DOHH2 (cell line): ENCODE measurements around the gene MYH7B.

ENCODE experiments used
- H3F3A ChIP-seq: fragments of 200-600 bp; sonication (generic), shearing (Covaris generic); 2 replicates; pipeline ENCODE4 v1.6.0; 2016; ENCODE audit warnings: antibody characterized with exemption, mild to moderate bottlenecking; ENCODE audit not compliant: control insufficient read depth, insufficient read depth
- H3K27ac ChIP-seq: fragments of 200-600 bp; sonication (generic); 2 replicates; pipeline ENCODE4 v1.5.1; 2014; ENCODE audit warnings: low read depth, mild to moderate bottlenecking, low read length, moderate library complexity
- H3K27me3 ChIP-seq: fragments of 200-600 bp; sonication (generic); 2 replicates; pipeline ENCODE4 v1.6.1; 2014; ENCODE audit warnings: mild to moderate bottlenecking, low read length, mixed read lengths; ENCODE audit not compliant: control insufficient read depth
- H3K36me3 ChIP-seq: fragments of 200-600 bp; sonication (generic); 2 replicates; pipeline ENCODE4 v1.6.1; 2014; ENCODE audit warnings: mild to moderate bottlenecking, low read length, moderate library complexity, mixed read lengths; ENCODE audit not compliant: control insufficient read depth
- H3K4me1 ChIP-seq: fragments of 200-600 bp; sonication (generic); 2 replicates; pipeline ENCODE4 v1.6.1; 2014; ENCODE audit warnings: mild to moderate bottlenecking, low read length, mixed read lengths; ENCODE audit not compliant: control insufficient read depth
- H3K4me2 ChIP-seq: fragments of 200-600 bp; sonication (generic); 2 replicates; pipeline ENCODE4 v1.6.0; 2014; ENCODE audit warnings: mild to moderate bottlenecking, low read length, moderate library complexity
- H3K4me3 ChIP-seq: fragments of 200-600 bp; sonication (generic); 2 replicates; pipeline ENCODE4 v1.5.1; 2014; ENCODE audit warnings: mild to moderate bottlenecking, low read length, mixed read lengths
- H3K79me2 ChIP-seq: fragments of 200-600 bp; sonication (generic); 2 replicates; pipeline ENCODE4 v1.6.1; 2014; ENCODE audit warnings: mild to moderate bottlenecking, low read length, mixed read lengths; ENCODE audit not compliant: control insufficient read depth
- H3K9me2 ChIP-seq: fragments of 200-600 bp; sonication (generic); replicated peaks from 2 replicates; pipeline ENCODE4 v1.6.1; 2014; ENCODE audit warnings: mild to moderate bottlenecking, low read length, mixed read lengths; ENCODE audit not compliant: control insufficient read depth
- H3K9me3 ChIP-seq: fragments of 200-600 bp; sonication (generic); 2 replicates; pipeline ENCODE4 v1.6.1; 2014; ENCODE audit warnings: antibody characterized with exemption, low read length, mixed read lengths; ENCODE audit not compliant: control insufficient read depth, insufficient read depth
- H4K20me1 ChIP-seq: fragments of 200-600 bp; sonication (generic); 2 replicates; pipeline ENCODE4 v1.6.0; 2014; ENCODE audit warnings: low read depth, mild to moderate bottlenecking, antibody characterized with exemption, low read length, moderate library complexity; ENCODE audit not compliant: control insufficient read depth, insufficient read depth
- EZH2phosphoT487 ChIP-seq: fragments of 200-600 bp; sonication (generic); IDR thresholded peaks from 2 replicates; pipeline ENCODE4 v1.6.1; 2017; ENCODE audit warnings: borderline replicate concordance, mild to moderate bottlenecking, antibody characterized with exemption, low read length, moderate library complexity, mixed read lengths
- TF ChIP-seq, protein P1 (sequence below): fragments of 200-600 bp; sonication (generic); IDR thresholded peaks from one replicate; pipeline ENCODE4 v1.5.1; 2014; ENCODE audit warnings: antibody characterized with exemption, mild to moderate bottlenecking, low read depth, low read length; ENCODE audit not compliant: poor library complexity, severe bottlenecking

MYH7B gene

DNA sequence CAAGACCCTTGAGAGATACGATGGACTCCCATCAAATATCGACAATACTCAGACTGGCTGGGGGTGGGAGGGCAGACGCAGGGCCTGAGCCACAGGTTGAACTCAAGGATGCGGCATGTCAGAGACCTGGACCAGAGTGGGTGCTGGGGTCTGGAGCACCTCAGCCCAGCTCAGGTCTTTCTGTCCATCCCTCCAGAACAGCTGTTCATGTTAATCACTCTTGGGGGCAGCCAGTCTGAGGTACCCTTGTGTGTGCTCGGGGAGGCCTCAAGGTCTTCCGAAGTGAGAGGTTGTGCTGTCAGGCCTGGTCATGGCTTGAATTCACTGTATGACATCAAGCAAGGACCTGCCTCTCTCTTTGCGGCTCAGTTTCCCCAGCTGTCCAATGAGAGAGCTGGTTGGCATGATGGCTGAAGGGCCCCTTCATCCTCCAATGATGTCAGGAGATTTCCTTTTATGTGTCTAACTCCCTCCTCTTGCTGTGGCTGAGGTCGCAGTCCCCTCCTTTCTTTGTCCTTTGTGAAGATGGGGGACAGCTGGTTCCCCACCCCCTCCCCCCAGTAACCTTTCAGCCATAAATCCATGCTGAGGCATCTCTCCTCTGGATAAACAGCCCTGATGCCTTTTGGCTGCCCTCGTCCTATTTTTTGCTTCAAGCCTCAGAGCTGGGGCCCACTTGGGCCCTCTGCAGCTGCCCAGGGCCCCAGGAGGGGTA lies 15.3 kb downstream of the MYH7B start:
- TF ChIP-seq, protein P1, sequence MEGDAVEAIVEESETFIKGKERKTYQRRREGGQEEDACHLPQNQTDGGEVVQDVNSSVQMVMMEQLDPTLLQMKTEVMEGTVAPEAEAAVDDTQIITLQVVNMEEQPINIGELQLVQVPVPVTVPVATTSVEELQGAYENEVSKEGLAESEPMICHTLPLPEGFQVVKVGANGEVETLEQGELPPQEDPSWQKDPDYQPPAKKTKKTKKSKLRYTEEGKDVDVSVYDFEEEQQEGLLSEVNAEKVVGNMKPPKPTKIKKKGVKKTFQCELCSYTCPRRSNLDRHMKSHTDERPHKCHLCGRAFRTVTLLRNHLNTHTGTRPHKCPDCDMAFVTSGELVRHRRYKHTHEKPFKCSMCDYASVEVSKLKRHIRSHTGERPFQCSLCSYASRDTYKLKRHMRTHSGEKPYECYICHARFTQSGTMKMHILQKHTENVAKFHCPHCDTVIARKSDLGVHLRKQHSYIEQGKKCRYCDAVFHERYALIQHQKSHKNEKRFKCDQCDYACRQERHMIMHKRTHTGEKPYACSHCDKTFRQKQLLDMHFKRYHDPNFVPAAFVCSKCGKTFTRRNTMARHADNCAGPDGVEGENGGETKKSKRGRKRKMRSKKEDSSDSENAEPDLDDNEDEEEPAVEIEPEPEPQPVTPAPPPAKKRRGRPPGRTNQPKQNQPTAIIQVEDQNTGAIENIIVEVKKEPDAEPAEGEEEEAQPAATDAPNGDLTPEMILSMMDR = no peak
- TF ChIP-seq EZH2phosphoT487 = no peak
- Histone ChIP-seq H3K9me3 (no peaks in the 10 kb centered on the region), H3K4me3 (no peak overlapping the region), H3K79me2 (no peaks in the 10 kb centered on the region), H3K27ac (no peak overlapping the region), H3K9me2 (no peaks in the 10 kb centered on the region), H3K4me2 (no peak overlapping the region), H3F3A (no peaks in the 10 kb centered on the region), H3K4me1 (no peaks in the 10 kb centered on the region), H3K27me3 (no peaks in the 10 kb centered on the region), H4K20me1 (no peaks in the 10 kb centered on the region), H3K36me3 (no peaks in the 10 kb centered on the region)

DNA sequence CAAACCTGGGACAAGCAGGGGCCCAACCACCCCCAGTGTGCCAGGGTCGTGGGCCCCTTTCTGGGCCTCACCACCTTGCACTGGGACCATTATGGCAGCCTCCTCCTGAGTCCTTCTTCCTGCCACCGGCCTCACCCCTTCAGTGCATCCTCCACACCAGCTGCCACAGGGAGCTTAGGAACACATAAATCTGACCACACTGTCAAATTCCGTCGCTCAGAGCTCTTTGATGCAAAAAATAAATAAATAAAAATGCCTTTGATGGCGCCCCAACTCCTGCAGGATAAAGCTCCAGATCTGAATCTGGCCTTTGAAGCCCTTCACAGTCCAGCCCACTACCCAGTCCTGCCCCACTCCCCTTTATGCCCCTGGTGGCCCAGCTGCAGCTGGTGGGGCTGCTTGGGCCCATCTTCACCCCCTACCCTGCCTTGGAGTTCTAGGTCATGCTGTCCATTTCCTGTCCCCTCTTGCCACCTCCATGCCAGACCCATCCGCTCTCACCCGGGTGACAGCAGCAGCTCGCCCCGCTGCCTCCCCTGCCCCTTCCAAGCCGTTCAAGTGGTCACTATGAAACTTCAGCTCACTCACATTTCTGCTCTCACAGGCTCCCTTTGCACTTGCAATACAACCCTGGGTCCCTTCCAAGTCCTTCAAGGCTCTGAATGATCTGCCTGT lies 16.0 kb downstream of the MYH7B start:
- Histone ChIP-seq H4K20me1 (no peaks in the 10 kb centered on the region), H3K27me3 (no peaks in the 10 kb centered on the region), H3K4me3 (no peak overlapping the region), H3K4me2 (no peak overlapping the region), H3K9me3 (no peaks in the 10 kb centered on the region), H3K4me1 (no peaks in the 10 kb centered on the region), H3K9me2 (no peaks in the 10 kb centered on the region), H3F3A (no peaks in the 10 kb centered on the region), H3K36me3 (no peaks in the 10 kb centered on the region), H3K79me2 (no peaks in the 10 kb centered on the region), H3K27ac (no peak overlapping the region)
- no peak for TF ChIP-seq EZH2phosphoT487
- TF ChIP-seq, protein P1 = no peak

DNA sequence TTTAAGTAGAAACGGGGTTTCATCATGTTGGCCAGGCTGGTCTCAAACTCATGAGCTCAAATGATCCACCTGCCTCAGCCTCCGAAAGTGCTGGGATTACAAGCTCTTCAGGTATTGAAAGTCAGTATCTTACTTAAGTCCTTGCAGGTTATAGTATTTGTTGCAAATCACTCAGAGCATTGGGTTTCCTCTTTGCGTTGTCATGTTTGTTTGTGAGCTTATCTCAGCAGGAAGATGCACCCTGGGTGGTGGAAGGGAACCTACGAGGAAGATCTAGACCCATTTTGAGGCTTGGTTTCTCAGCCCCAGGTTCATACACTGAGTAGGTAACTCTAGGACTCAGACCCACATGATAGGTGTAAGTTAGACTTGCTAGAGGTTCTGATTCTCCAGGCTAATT lies 18.6 kb downstream of the MYH7B start:
- H3K9me2 ChIP-seq = no peaks in the 10 kb centered on the region
- no peak overlapping the region for H3K4me3 ChIP-seq
- no peak overlapping the region for H3K4me2 ChIP-seq
- H3K4me1 ChIP-seq = no peaks in the 10 kb centered on the region
- H3K27me3 ChIP-seq = no peaks in the 10 kb centered on the region
- no peaks in the 10 kb centered on the region for H3F3A ChIP-seq
- H3K36me3 ChIP-seq = no peaks in the 10 kb centered on the region
- TF ChIP-seq EZH2phosphoT487 = no peak
- TF ChIP-seq, protein P1 = no peak
- no peaks in the 10 kb centered on the region for H3K79me2 ChIP-seq
- no peaks in the 10 kb centered on the region for H4K20me1 ChIP-seq
- H3K27ac ChIP-seq = no peak overlapping the region
- no peaks in the 10 kb centered on the region for H3K9me3 ChIP-seq
